Measurements from ENCODE around the gene TTC4. TPM values are rescaled to one million over a fixed set of nuclear protein-coding genes. Genes with fewer than 3 reads are reported as not detected.

TTC4 gene
- total RNA-seq, 1 donor from 2014 or later = 18.8 TPM

- H3K27ac Mint-ChIP-seq (ENCODE audit: unreplicated experiment) = no peak overlapping the region
Observed at GRCh38 chr1:54754486-54755285, 39.0 kb downstream of the TTC4 start.

GRCh38 chr1:54757833-54758232 lies 42.2 kb downstream of the TTC4 start:
- FAIRE-seq (no peak), DNase-seq (ENCODE audit: low read depth) (no peak)
- no peak overlapping the region for H3K4me3 ChIP-seq (ENCODE audit: insufficient read depth, low read depth, low read length)
- H3K9me3 ChIP-seq (ENCODE audit: insufficient read depth, low read depth, low read length) = no peaks in the 10 kb centered on the region
- H3K4me1 ChIP-seq (ENCODE audit: insufficient read depth, low read length) = no peaks in the 10 kb centered on the region
- no peak overlapping the region for H3K4me2 ChIP-seq (ENCODE audit: low read length)
- Mint-ChIP-seq H3K27me3 (ENCODE audit: low read depth, unreplicated experiment) (no peaks in the 10 kb centered on the region), H3K4me3 (ENCODE audit: unreplicated experiment) (no peak overlapping the region), H3K27ac (ENCODE audit: unreplicated experiment) (no peak overlapping the region), H3K9me3 (ENCODE audit: unreplicated experiment) (no peaks in the 10 kb centered on the region), H3K36me3 (ENCODE audit: low read depth, unreplicated experiment) (peaks cover 17% of the 10 kb centered on the region), H3K4me1 (ENCODE audit: low read depth, unreplicated experiment) (peaks cover under 1% of the 10 kb centered on the region)
- H3K9ac ChIP-seq (ENCODE audit: low read length) = no peak overlapping the region
- no peaks in the 10 kb centered on the region for H3K36me3 ChIP-seq (ENCODE audit: insufficient read depth, low read length)
- H3K27me3 ChIP-seq (ENCODE audit: insufficient read depth, low read length) = no peaks in the 10 kb centered on the region
- no peak overlapping the region for H3K27ac ChIP-seq (ENCODE audit: low read depth, low read length)
- no peak for TF ChIP-seq CTCF (IDR thresholded peaks at IDR 0.05; ENCODE audit: insufficient read depth, low read depth, low read length)
- TF ChIP-seq EZH2 (IDR thresholded peaks at IDR 0.05; ENCODE audit: insufficient read depth, low read length) = no peak
- H3K79me2 ChIP-seq (ENCODE audit: insufficient read depth, low read length) = peaks cover 5% of the 10 kb centered on the region
- no peaks in the 10 kb centered on the region for H4K20me1 ChIP-seq (ENCODE audit: insufficient read depth, low read length)
- H2AFZ ChIP-seq (ENCODE audit: low read depth, low read length) = no peak overlapping the region

More at GRCh38 chr1:54754486-54755285, 39.0 kb downstream of the TTC4 start:
- TF ChIP-seq EZH2 (IDR thresholded peaks at IDR 0.05; ENCODE audit: insufficient read depth, low read length) (no peak), CTCF (IDR thresholded peaks at IDR 0.05; ENCODE audit: insufficient read depth, low read depth, low read length) (no peak)
- Histone ChIP-seq H3K4me3 (ENCODE audit: insufficient read depth, low read depth, low read length) (no peak overlapping the region), H3K9ac (ENCODE audit: low read length) (no peak overlapping the region), H4K20me1 (ENCODE audit: insufficient read depth, low read length) (no peaks in the 10 kb centered on the region), H2AFZ (ENCODE audit: low read depth, low read length) (no peak overlapping the region), H3K79me2 (ENCODE audit: insufficient read depth, low read length) (no peaks in the 10 kb centered on the region), H3K27ac (ENCODE audit: low read depth, low read length) (no peak overlapping the region), H3K4me2 (ENCODE audit: low read length) (no peak overlapping the region), H3K4me1 (ENCODE audit: insufficient read depth, low read length) (no peaks in the 10 kb centered on the region), H3K27me3 (ENCODE audit: insufficient read depth, low read length) (no peaks in the 10 kb centered on the region), H3K36me3 (ENCODE audit: insufficient read depth, low read length) (no peaks in the 10 kb centered on the region), H3K9me3 (ENCODE audit: insufficient read depth, low read depth, low read length) (no peaks in the 10 kb centered on the region)
- DNase-seq (ENCODE audit: low read depth) (no peak), FAIRE-seq (no peak)
- Mint-ChIP-seq H3K27me3 (ENCODE audit: low read depth, unreplicated experiment) (peaks cover 6% of the 10 kb centered on the region), H3K4me1 (ENCODE audit: low read depth, unreplicated experiment) (no peaks in the 10 kb centered on the region), H3K9me3 (ENCODE audit: unreplicated experiment) (no peaks in the 10 kb centered on the region), H3K36me3 (ENCODE audit: low read depth, unreplicated experiment) (peaks cover 17% of the 10 kb centered on the region), H3K4me3 (ENCODE audit: unreplicated experiment) (no peak overlapping the region)
